Fibroblast of skin of back (primary cell): ENCODE measurements around the gene FTSJ3.
"Not testable (repeated sequence)": the region's sequence is repeated elsewhere in the genome, so short reads cannot be mapped to it uniquely, and the experiment has no call there.

Experiments
- DNase-seq: peaks from one replicate; pipeline ENCODE4 v3.0.0-alpha.2; 2013

Gene FTSJ3

DNA sequence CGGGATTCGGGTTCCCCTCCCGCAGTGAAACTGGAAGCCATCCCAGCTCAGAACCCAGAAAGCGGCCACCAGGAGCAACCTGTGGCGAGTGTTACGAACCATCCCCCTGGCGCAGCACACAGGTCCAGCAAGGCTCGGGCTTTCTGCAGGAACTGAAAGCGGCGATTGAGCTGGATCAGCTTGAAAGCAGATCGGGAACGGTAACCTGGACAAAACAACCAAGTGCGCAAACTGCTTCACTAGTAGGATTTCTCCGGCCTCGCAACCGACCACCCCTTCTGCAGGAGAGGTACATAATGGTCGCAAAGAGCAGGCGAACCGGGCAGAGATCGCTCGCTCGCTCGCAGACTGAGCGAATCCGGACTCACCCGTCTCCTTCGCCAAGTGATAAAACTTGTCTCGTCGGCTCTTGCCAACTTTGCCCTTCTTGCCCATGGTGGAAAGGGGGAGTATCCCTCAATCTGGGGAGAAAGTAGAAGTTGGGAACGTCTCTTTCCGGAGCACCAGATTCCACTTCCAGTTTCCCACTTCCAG, 928 bp downstream of the FTSJ3 start:
- DNase-seq, result no peak

DNA sequence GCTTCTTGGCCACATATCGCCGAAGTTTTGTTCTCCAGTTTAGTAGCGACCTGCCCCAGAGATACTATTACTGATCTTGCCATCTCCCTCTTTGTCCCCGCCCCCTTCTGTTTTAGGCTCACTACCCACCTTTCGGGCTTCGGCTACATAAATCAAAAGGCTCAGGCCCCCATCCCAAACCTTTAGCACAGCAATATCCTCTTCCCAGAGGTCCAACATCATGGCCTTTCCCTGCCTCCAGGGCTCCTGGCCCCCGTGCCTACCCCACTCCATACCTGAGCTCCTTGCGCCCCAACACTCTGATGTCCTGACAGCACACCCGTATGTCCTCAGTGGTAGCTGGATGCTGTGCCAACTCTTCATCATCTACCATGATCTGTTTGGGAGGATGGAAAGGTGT, 3.1 kb downstream of the FTSJ3 start:
- DNase-seq, result no peak

DNA sequence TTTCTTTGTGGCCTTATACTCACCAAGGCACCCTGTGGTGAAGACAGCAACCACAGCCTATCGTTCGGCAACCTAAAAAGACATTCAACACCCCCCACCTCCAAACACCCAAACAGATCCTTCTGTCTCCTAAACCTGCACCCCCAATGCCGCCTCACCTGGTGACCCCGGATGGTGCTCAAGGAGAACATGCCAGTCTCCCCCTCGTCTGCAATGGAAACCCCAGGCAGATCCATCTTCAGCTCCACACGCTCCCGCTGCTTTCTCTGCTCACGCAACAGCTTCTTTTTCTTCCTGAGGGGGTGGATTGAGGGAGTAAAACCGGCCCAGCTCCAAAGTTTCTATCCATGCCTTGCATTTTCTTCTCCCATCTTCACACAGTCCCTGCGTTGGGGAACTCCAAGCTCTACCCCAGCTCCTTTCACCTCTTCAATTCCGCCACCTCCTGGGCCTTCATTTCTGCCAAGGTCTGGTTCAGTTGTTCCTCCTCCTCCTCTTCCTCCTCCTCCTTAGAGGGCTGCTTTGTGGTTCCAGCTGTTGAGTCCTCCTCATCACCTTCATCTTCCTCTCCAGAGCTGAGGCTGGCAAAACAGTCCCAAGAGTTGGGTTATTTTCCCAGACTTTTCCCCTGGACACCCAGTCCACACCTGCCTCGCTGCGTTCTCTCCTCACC, 3.7 kb downstream of the FTSJ3 start:
- no peak for DNase-seq

DNA sequence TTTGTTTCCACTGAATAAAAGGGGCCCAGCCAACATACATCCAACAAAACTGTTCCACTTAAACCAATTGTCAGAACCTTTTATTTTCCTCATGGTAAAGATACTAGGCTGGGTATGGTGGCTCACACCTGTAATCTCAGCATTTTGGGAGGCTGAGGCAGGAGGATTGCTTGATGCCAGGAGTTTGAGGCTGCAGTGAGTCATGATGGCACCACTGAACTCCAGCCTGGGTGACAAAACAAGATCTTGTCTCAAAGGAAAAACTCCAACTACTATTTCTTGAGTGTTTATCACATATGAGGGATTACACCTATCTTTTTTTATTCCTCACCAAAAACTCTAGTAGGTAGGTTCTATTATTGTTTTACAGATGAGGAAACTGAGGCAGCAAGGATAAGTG, 4.9 kb downstream of the FTSJ3 start:
- no peak for DNase-seq

DNA sequence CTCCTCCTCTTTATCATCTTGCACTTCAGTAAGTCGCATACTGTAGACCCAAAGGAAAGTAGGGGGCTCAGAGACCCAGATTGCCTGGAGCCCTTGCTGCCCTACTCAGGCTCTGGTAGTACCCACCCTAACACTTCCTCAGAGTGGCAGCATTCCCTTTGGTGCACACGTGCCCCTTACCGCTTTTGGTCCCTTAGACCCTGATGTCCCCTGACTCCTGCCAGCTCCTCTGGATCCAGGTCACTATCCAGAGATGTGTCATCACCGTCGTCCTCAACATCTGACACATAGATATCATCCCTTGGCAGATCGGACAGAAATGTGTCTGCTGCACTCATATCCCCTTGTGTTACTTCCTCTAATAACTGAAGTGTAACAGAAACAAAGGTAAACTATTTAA, 5.7 kb downstream of the FTSJ3 start:
- DNase-seq, result no peak

DNA sequence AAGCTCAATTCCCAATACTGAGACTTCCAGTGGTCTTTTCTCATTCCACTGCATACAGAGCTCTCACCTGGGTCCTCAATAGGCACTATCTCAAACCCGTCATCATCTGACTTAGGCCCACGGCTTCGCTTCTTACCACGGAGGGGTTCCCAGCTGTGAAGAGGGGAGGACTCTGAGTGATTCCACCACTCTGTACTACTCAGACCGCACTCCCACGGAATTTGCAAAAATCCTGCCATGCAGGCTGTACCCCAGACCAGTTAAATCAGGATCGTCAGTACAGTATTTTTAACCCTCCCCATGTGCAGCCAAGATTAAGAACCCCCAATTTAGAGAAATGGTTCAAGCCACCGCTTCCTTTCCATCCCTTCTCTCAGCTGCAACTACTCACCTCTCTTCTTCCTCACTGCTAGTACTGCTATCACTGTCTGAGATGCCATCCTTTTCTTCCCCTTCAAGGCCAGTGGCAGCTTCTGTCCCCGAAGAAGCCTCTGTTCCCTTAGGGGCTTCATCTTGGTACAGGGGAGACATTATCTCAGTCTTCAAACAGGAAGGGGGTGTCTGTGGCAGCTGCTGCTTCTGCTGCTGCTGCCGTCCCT, 6.4 kb downstream of the FTSJ3 start:
- DNase-seq, result no peak

- DNase-seq, result no peak
These were observed 7.6 kb downstream of the FTSJ3 start for GRCh38 chr17:63819585-63820537.

DNA sequence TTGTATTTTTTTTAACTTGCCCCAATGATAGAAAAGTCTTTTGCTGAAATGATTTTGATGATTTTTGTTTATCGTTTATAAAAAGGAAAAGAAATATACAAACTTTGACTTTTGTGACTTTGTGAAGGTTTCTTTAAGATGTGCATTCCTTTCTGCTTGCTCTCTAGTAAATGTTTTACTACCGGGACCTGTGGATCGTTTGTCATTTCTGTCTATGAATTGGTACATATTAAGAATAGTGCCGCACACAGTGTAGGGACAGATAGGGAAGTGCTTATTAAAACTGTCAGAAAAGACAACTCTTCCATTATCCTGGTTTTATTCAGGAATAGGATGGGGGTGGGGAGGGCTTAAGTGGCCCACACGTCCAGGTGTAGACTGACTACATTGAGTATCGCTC, 8.3 kb downstream of the FTSJ3 start:
- DNase-seq, result no peak

DNA sequence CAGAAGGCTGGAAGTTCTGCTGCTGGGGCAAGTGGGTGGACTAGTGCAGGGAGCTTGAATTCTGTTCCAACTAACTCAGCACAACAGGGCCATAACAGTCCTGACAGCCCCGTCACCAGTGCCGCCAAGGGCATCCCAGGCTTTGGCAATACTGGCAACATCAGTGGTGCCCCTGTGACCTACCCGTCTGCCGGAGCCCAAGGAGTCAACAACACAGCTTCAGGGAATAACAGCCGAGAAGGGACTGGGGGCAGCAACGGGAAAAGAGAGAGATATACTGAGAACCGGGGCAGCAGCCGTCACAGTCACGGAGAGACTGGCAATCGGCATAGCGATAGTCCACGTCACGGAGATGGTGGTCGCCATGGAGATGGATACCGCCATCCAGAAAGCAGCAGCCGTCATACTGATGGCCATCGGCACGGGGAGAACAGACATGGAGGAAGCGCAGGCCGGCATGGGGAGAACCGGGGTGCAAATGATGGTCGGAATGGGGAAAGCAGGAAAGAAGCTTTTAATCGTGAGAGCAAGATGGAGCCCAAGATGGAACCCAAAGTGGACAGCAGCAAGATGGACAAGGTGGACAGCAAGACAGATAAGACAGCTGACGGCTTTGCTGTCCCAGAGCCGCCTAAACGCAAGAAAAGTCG, 9.6 kb downstream of the FTSJ3 start:
- no peak for DNase-seq

DNA sequence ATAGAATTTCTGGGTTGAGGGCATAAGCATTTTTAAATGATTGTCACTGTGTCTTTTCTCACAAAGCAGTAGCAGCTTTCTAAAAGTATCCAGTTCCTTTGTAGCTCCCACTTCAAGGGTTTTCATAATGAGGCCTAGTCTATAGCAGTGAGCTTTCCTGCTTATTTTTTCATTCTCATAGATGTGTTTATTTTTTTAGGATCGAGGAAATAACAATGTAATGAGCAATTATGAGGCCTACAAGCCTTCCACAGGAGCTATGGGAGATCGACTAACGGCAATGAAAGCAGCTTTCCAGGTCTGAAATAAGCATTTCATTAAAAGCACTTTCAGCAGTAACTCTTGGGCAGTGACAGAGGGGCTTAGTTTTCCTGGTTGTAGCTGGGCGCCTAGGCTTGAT, 10.8 kb downstream of the FTSJ3 start:
- no peak for DNase-seq

DNA sequence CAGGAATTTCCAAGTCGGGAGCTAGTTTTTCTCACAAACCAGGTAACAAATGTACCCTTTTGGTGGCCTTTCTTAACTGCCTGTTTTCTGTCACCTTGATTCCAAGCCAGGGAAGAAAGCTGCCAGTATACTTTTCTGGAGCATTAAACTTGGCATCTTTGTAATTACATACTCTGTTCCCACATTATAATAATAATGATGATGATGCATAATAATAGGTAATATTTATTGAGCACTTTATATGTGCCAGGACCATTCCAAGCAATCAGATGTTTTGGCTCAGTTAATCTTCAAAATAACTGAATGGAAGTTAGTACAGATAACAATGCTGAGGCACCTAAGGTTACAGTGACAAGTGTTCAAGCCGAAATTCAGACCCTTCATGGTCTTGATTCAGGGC, 11.3 kb downstream of the FTSJ3 start:
- no peak for DNase-seq

DNA sequence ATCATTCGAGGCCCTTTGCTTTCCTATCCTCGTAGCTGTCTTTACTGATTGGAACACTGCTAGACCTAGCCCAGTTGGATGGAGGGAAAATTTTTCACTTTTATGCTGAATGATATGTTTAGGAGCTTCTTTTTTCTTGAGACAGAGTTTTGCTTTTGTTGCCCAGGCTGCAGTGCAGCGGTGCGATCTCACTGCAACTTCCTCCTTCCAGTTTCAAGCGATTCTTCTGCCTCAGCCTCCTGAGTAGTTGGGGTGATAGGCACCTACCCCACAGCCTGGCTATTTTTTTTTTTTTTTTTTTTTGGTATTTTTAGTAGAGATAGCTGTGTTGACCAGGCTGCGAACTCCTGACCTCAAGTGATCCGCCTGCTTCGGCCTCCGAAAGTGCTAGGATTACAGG, 17.5 kb downstream of the FTSJ3 start:
- no peak for DNase-seq

DNA sequence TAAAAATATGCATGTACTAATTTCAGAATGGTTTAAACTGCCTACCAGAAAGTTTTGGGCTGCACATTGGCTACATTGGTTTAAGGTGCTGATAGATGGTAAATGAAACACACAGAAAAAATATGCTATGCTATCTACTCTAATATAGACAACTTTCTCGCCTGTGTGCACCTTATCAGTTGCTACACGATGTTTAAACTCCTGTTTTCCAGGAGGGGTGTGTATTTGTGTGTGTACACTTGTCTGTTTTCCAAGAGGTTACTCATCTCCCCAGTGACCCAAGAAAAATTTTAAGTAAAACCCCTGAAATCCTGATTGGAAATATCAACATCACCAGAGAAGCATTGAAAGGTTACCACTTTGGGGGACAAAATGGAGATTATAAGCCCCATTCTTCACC, 21.9 kb downstream of the FTSJ3 start:
- no peak for DNase-seq

DNA sequence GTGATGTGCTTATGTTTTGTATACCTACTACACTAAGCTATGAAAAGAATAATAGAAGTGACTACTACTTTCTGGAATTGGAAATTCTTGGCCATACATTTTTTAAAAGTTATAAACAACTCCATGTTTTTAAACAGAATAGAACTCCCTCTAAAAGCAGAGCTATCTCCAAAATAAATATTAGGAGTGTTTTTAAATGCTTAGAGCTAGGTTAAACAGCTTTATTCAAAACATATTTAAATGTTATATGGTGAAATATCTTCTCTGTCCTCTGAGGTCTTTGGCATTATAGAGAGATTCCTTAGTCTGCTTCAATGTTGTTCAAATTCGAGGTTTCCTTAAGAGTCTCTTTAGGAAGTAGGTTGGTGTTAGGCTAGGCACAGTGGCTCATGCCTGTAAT, 23.1 kb downstream of the FTSJ3 start:
- peak; percentile 28 for DNase-seq

DNA sequence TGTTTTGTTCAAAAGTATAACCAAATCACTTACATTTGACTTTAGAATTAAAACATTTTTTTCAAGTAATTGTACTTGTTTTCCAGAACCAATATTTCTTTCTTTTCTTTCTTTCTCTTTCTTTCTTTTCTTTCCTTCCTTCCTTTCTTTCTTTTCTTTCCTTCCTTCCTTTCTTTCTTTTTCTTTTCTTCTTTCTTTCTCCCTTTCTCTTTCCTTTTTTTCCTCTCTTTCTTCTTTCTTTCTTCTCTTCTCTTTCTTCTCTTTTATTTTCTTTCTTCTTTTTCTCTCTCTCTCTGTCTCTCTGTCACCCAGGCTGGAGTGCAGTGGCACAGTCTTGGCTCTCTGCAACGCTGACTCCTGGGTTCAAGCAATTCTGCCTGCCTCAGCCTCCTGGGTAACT, 26.7 kb downstream of the FTSJ3 start:
- no peak for DNase-seq

- DNase-seq, result no peak
These were observed 28.8 kb downstream of the FTSJ3 start for GRCh38 chr17:63798572-63799106.

GRCh38 chr17:63796375-63796774, 31.1 kb downstream of the FTSJ3 start:
- DNase-seq, result not testable (repeated sequence)

DNA sequence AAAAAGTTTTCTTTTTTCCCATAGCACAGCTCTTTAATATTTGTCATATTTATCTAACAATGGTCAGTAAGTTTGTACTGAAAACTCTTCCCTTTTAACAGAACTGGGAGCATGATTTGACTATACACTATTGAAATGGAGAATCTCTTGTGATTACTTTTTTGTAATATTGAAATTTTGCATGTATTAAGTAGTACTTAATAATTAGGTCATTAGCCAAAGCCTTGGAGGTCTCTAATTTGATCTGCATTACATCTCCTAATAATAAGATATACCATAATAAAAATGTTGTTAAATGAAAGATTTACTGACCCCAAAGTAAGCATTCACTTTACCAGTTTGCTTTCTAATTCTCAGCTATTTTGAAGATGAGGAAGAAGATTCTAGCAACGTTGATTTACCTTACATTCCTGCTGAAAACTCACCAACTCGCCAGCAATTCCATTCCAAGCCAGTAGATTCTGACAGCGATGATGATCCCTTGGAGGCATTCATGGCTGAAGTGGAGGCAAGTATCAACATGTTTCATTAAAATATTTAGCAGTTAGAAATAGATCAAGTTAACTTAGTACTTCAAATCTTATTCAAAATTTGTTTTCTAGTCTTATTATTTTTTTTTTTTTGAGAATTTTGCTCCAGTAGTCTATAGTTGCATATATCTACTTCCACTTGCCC, 35.3 kb downstream of the FTSJ3 start:
- DNase-seq, result no peak

DNA sequence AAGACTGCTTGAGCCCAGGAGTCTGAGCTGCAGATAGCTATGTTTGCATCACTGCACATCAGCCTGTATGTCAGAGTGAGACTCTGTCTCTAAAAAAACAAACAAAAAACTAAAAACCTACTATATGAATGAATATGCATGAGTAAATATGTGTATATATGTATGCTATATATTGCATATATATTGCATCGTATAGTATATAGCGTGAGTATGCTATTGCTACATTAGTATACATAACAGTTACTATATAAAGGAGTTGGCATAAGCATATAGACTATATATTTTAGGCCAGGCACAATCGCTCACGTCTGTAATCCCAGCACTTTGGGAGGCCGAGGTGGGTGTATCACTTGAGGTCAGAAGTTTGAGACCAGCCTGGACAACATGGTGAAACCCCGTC, 37.4 kb downstream of the FTSJ3 start:
- no peak for DNase-seq

GRCh38 chr17:63786971-63787711, 40.3 kb downstream of the FTSJ3 start:
- DNase-seq, result no peak

DNA sequence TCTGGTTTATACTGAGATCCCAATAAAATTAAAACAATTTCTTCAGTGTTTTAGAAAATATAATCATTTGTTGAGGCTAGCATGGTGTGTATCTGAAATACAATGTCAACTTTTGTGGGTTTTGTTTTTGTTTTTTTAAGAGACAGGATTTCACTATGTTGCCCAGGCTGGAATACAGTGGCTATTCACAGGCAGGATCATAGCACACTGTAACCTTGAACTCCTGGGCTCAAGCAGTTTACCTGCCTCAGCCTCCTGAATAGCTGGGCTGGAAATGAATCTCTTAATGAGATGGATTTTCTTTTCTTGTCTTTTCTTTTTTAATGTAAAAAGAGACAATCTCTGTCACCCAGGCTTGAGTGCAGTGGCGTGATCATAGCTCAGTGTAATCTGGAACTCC, 41.3 kb downstream of the FTSJ3 start:
- DNase-seq, result no peak
